Measurements from ENCODE around the gene TAS1R1.

GRCh38 chr1:6538956-6539355 lies 16.2 kb upstream of the TAS1R1 start:
- TF ChIP-seq CTCF (IDR thresholded peaks at IDR 0.05) (no peak), POLR2A (IDR thresholded peaks at IDR 0.05) (no peak)
